Activated T-cell treated with anti-CD3 and anti-CD28 coated beads, Interleukin-2, amount 50 U/mL, for 72 hours (primary cell): ENCODE results near the gene FAM110C. TPM values are rescaled to one million over a fixed set of nuclear protein-coding genes. Genes with fewer than 3 reads are reported as not detected.

ENCODE experiments used
- ATAC-seq, 2 donors: fragments of 150-1000 bp; cut with Tn5 transposase; replicated peaks in 1 of 2; 2 replicates each; pipeline ENCODE4 v1.10.0; 2021; ENCODE audit warnings: moderate library complexity in 2 of 2, mild to moderate bottlenecking in 1 of 2
- DNase-seq, 2 donors: peaks; one replicate each; pipeline ENCODE4 v3.0.0; 2021 to 2022; ENCODE audit warnings: mixed read lengths in 1 of 2
- H3K27ac Mint-ChIP-seq: one replicate; pipeline ENCODE4 v1.8.0; 2022; ENCODE audit warnings: mild to moderate bottlenecking, moderate library complexity, mixed read lengths
- H3K27me3 Mint-ChIP-seq: one replicate; pipeline ENCODE4 v1.8.0; 2022; ENCODE audit warnings: low read depth, mixed read lengths
- H3K36me3 Mint-ChIP-seq, 2 donors: one replicate each; pipeline ENCODE4 v1.8.0; 2022; ENCODE audit warnings: mixed read lengths in 2 of 2, mild to moderate bottlenecking in 1 of 2; ENCODE audit not compliant: insufficient read depth in 2 of 2
- H3K4me1 Mint-ChIP-seq: one replicate; pipeline ENCODE4 v1.8.0; 2022; ENCODE audit warnings: low read depth, mixed read lengths
- H3K4me3 Mint-ChIP-seq, 2 donors: one replicate each; pipeline ENCODE4 v1.8.0; 2022; ENCODE audit warnings: mild to moderate bottlenecking in 2 of 2, mixed read lengths in 2 of 2, moderate library complexity in 2 of 2
- H3K9me3 Mint-ChIP-seq, 2 donors: one replicate each; pipeline ENCODE4 v1.8.0; 2022; ENCODE audit warnings: mixed read lengths in 2 of 2
- total RNA-seq, 2 donors: library from RNA; stranded (reverse); gene quantifications; one replicate each; pipeline ENCODE4 v1.2.3, GENCODE V29; 2022

The FAM110C gene
- total RNA-seq, 2 donors from 2014 or later = 0.72 to 2.0 TPM

- DNase-seq = no peak
- Mint-ChIP-seq H3K27ac (no peak overlapping the region), H3K36me3 (peaks cover 0 to 4% of the 10 kb centered on the region in 2 donors), H3K9me3 (peaks cover 3 to 5% of the 10 kb centered on the region in 2 donors), H3K4me1 (no peaks in the 10 kb centered on the region), H3K4me3 (no peak overlapping the region), H3K27me3 (peaks cover 12% of the 10 kb centered on the region)
- no peak for ATAC-seq
Measured at GRCh38 chr2:65121-65520, 18.8 kb upstream of the FAM110C start.

DNA sequence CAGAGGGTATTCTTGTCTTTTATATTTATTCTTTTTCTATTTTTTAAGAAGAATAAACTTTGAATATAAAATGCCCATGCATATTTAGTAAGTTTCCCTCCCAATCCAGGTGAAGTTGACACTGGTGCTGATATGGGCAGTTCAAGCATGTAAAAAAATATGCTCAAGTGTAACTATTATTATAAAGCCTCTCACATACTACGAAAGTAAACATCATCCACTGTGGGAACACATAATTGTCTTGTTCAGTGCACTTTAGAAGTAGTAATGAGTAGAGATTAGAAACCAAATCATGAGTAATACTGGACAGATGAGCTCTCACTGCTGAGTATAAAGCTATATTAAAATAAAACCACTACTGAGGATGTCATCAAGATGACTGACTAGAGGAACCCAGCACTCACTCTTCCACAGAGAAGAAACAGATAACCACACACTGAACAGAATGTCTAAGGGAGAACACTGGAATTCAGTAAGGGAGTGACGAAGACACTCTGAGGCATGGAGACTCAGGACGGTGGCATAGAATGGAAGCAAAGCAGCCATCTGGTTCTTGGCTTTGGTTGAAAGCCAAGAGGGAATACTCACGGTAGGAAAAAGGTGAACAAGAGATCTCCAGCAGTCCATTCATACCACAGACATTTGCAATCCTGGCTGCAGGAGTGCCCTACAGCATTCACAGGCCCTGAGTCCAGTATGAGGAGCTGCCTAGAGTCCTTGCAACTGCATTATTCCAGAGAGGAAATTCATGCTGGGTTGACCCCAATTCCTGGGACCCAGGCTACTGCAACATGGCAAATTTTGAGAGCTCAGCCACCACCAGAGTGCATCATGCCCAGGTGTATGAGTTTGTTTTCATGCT, 9.5 kb upstream of the FAM110C start:
- no peak for ATAC-seq

DNA sequence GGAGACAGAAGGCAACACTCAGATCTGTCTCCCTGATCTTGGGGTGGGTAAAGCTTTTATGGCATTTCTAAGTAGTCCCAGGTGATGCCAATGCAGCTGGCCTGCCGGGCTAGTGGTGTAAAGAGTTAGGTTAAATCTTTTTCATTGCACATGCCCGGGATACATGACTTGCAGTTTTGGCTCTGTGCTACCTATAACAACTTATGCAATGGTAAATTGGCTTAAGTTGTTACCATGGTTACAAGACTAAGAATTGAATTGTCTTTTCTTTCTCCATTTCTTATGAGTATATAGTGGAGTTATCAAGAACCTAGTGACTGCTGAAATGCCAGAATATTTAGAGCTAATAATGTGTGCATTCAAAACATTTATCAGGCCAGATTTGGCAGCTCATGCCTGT, 5.3 kb upstream of the FAM110C start:
- ATAC-seq = no peak
- no peak overlapping the region for H3K27ac Mint-ChIP-seq
- H3K36me3 Mint-ChIP-seq = peaks cover 4 to 9% of the 10 kb centered on the region in 2 donors
- peaks cover 9% of the 10 kb centered on the region for H3K4me1 Mint-ChIP-seq
- H3K4me3 Mint-ChIP-seq = no peak overlapping the region
- H3K27me3 Mint-ChIP-seq = peaks cover 46% of the 10 kb centered on the region
- H3K9me3 Mint-ChIP-seq = peaks cover 0 to 3% of the 10 kb centered on the region in 2 donors
- no peak for DNase-seq

More for the DNA sequence above, 9.5 kb upstream of the FAM110C start:
- Mint-ChIP-seq H3K4me1 (no peaks in the 10 kb centered on the region), H3K36me3 (peaks cover 0 to 11% of the 10 kb centered on the region in 2 donors), H3K27ac (no peak overlapping the region), H3K27me3 (peaks cover 22% of the 10 kb centered on the region), H3K9me3 (peaks cover 7 to 8% of the 10 kb centered on the region in 2 donors), H3K4me3 (no peak overlapping the region)
- DNase-seq = no peak

DNA sequence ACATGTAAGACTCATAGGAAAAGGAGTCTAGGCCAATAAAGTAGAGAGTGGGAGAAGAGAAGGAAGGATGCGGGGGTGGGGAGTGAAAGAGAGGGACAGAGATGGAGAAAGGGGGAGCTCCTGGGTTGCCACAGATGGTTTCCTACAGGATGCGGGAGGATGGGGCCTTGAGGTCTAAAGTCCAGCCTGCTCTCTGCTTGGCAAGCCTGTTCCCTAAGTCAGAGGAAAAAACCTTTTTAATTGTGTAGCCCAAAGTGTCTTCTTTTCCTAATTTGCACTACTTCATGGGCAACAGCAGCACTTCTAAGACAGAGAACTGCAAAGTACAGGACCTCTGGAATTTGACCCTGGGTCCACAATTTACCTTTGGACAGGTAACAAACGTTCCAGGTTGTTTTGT, 1.4 kb upstream of the FAM110C start:
- DNase-seq (no peak), ATAC-seq (no peak)
- Mint-ChIP-seq H3K27me3 (peaks cover 50% of the 10 kb centered on the region), H3K36me3 (peaks cover 1 to 4% of the 10 kb centered on the region in 2 donors), H3K4me1 (peaks cover 14% of the 10 kb centered on the region), H3K4me3 (peak overlapping the region; percentile 9 to 81), H3K27ac (no peak overlapping the region), H3K9me3 (no peaks in the 10 kb centered on the region)

DNA sequence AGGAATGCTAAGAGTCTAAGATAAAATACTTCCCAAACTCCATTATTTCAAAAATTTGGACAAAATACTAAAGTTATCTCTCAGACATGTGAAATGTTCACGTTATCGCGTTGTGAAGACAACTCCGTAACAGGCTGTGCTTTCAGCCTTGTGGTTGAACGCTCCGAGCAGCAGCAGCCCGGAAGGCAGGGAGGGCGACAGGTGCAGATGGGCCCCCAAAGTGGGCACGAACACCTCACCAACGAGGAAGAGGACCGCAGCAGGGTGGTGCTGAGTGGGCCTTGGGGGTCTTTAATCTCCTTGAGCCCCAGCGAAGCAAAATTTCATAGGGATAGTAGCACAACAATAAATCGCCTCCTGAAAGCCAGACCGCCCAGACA, 1.0 kb upstream of the FAM110C start:
- Mint-ChIP-seq H3K27me3 (peaks cover 50% of the 10 kb centered on the region), H3K4me1 (peaks cover 15% of the 10 kb centered on the region), H3K9me3 (no peaks in the 10 kb centered on the region), H3K4me3 (peak overlapping the region; percentile 81 to 84), H3K27ac (no peak overlapping the region), H3K36me3 (peaks cover 1 to 4% of the 10 kb centered on the region in 2 donors)
- no peak for ATAC-seq
- DNase-seq = no peak

- peaks cover 22% of the 10 kb centered on the region for H3K4me1 Mint-ChIP-seq
- peak; percentile 35 to 42 for ATAC-seq
- peaks cover 50% of the 10 kb centered on the region for H3K27me3 Mint-ChIP-seq
- H3K4me3 Mint-ChIP-seq = peak overlapping the region in 1 of 2 donors; percentile 60
- no peak overlapping the region for H3K27ac Mint-ChIP-seq
- no peak for DNase-seq
- no peaks in the 10 kb centered on the region for H3K9me3 Mint-ChIP-seq
- H3K36me3 Mint-ChIP-seq = peaks cover 1 to 4% of the 10 kb centered on the region in 2 donors
Measured at GRCh38 chr2:46131-46470, 204 bp downstream of the FAM110C start.

GRCh38 chr2:45342-46130, 769 bp downstream of the FAM110C start:
- H3K36me3 Mint-ChIP-seq = peaks cover 1 to 4% of the 10 kb centered on the region in 2 donors
- ATAC-seq (peak; percentile 8 to 26), DNase-seq (peak in 1 of 2 donors; percentile 20)
- no peak overlapping the region for H3K27ac Mint-ChIP-seq
- peak overlapping the region; percentile 74 to 75 for H3K4me3 Mint-ChIP-seq
- H3K4me1 Mint-ChIP-seq = peaks cover 22% of the 10 kb centered on the region
- H3K27me3 Mint-ChIP-seq = peaks cover 56% of the 10 kb centered on the region
- no peaks in the 10 kb centered on the region for H3K9me3 Mint-ChIP-seq

- H3K36me3 Mint-ChIP-seq = peaks cover 1 to 4% of the 10 kb centered on the region in 2 donors
- no peaks in the 10 kb centered on the region for H3K9me3 Mint-ChIP-seq
- H3K27me3 Mint-ChIP-seq = peaks cover 60% of the 10 kb centered on the region
- peaks cover 22% of the 10 kb centered on the region for H3K4me1 Mint-ChIP-seq
- ATAC-seq (no peak), DNase-seq (no peak)
- peak overlapping the region; percentile 74 to 75 for H3K4me3 Mint-ChIP-seq
- no peak overlapping the region for H3K27ac Mint-ChIP-seq
Measured at GRCh38 chr2:44748-45341, 1.5 kb downstream of the FAM110C start.

DNA sequence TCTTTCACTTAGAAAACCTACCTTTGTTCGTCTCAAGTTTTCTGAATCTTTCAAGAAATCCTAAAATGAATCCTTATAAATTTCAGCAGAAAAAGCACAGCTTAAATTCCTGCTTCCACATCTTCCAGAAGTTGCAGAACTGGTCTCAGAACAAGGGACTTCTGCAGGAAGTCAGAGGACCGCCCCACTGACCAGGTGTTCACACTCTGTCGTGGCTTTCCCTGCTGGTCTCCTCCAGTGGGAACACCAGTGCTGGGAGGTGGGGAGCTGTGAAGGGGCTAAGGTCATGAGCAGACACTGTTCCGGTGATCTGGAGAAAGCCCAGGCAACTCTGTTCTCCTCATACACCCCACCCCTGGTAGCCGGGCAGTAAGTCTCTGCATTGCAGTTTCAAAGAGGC, 3.5 kb downstream of the FAM110C start:
- ATAC-seq (no peak), DNase-seq (no peak)
- no peak overlapping the region for H3K27ac Mint-ChIP-seq
- H3K4me1 Mint-ChIP-seq = peaks cover 22% of the 10 kb centered on the region
- peaks cover 55% of the 10 kb centered on the region for H3K27me3 Mint-ChIP-seq
- no peaks in the 10 kb centered on the region for H3K9me3 Mint-ChIP-seq
- peaks cover 1 to 4% of the 10 kb centered on the region in 2 donors for H3K36me3 Mint-ChIP-seq
- no peak overlapping the region for H3K4me3 Mint-ChIP-seq

DNA sequence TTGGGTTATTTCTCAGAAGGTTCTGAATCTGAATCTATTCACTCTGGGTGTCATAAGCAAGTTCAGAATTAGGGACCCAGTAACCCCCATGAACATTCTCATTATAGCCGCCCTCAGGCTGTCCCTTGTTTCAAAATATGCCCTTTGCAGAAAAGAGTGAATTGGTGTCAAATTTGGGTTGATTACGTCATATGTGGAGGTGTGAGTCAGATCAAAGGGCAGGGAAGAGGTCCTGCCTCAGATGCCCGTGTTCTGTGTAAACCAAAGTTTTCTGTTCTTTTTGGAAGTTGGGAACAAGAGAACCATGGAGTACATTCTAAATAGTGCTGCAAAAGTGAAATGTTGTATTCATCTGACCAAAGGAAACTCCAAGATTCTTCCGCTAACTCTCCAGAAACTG, 5.8 kb downstream of the FAM110C start:
- Mint-ChIP-seq H3K27me3 (peaks cover 43% of the 10 kb centered on the region), H3K36me3 (no peaks in the 10 kb centered on the region), H3K9me3 (no peaks in the 10 kb centered on the region), H3K27ac (no peak overlapping the region), H3K4me3 (no peak overlapping the region), H3K4me1 (peaks cover 13% of the 10 kb centered on the region)
- ATAC-seq (no peak), DNase-seq (no peak)

- Mint-ChIP-seq H3K9me3 (no peaks in the 10 kb centered on the region), H3K27me3 (peaks cover 23% of the 10 kb centered on the region), H3K36me3 (no peaks in the 10 kb centered on the region), H3K27ac (no peak overlapping the region), H3K4me1 (peaks cover 22% of the 10 kb centered on the region), H3K4me3 (no peak overlapping the region)
- DNase-seq (no peak), ATAC-seq (no peak)
Measured at GRCh38 chr2:38155-38554, 8.2 kb downstream of the FAM110C start.

DNA sequence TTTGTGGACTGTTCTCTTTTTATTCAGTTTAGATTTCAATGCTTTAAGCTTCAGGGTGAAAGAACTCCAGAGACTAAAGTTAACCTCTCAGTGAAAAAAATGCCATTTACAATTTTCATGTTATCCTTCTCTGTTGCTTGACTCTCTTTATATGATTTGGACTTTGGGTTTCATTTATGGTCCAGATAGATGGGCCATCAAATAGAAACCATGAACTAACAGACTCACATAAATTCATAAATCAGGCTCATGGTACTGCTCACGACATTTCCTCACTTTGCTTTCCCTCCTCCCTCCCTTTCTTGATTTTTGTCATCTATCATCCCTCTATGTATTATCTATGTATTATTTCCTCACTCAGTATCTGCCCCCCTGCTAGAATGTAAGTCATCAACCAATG, 10.0 kb downstream of the FAM110C start:
- Mint-ChIP-seq H3K9me3 (no peaks in the 10 kb centered on the region), H3K36me3 (no peaks in the 10 kb centered on the region), H3K4me1 (peaks cover 32% of the 10 kb centered on the region), H3K27me3 (peaks cover 23% of the 10 kb centered on the region), H3K27ac (no peak overlapping the region), H3K4me3 (no peak overlapping the region)
- ATAC-seq = no peak
- no peak for DNase-seq

GRCh38 chr2:35852-36251, 10.5 kb downstream of the FAM110C start:
- peaks cover 21% of the 10 kb centered on the region for H3K27me3 Mint-ChIP-seq
- no peaks in the 10 kb centered on the region for H3K36me3 Mint-ChIP-seq
- peaks cover 32% of the 10 kb centered on the region for H3K4me1 Mint-ChIP-seq
- DNase-seq (no peak), ATAC-seq (no peak)
- no peak overlapping the region for H3K4me3 Mint-ChIP-seq
- H3K27ac Mint-ChIP-seq = no peak overlapping the region
- H3K9me3 Mint-ChIP-seq = no peaks in the 10 kb centered on the region
